Mucosa of rectum (tissue), 2 donors: Measurements from ENCODE around the gene CRYAB.

Experiments
- H3K27ac ChIP-seq, 2 donors: one replicate each; pipeline ENCODE4 v1.7.0; 2013; ENCODE audit warnings: inconsistent platforms in 2 of 2, low read depth in 2 of 2, low read length in 2 of 2
- H3K27me3 ChIP-seq, 2 donors: one replicate each; pipeline ENCODE4 v1.7.0; 2013; ENCODE audit warnings: low read length in 2 of 2; ENCODE audit not compliant: control insufficient read depth in 2 of 2, insufficient read depth in 2 of 2
- H3K36me3 ChIP-seq, 2 donors: one replicate each; pipeline ENCODE4 v1.7.0; 2013; ENCODE audit warnings: low read length in 2 of 2; ENCODE audit not compliant: control insufficient read depth in 2 of 2, insufficient read depth in 2 of 2
- H3K4me1 ChIP-seq, 2 donors: one replicate each; pipeline ENCODE4 v1.7.0; 2013; ENCODE audit warnings: low read length in 2 of 2, mild to moderate bottlenecking in 1 of 2; ENCODE audit not compliant: control insufficient read depth in 2 of 2, insufficient read depth in 2 of 2
- H3K4me3 ChIP-seq, 2 donors: one replicate each; pipeline ENCODE4 v1.7.0; 2013; ENCODE audit warnings: low read length in 2 of 2
- H3K9ac ChIP-seq, 2 donors: one replicate each; pipeline ENCODE4 v1.7.0; 2013; ENCODE audit warnings: low read length in 2 of 2, low read depth in 1 of 2, mild to moderate bottlenecking in 1 of 2
- H3K9me3 ChIP-seq, 2 donors: one replicate each; pipeline ENCODE4 v1.7.0; 2013; ENCODE audit warnings: low read length in 2 of 2; ENCODE audit not compliant: control insufficient read depth in 2 of 2
- donor health status: healthy.
- donor health status: Normal muscosa, but diverticular disease.

Gene CRYAB

DNA sequence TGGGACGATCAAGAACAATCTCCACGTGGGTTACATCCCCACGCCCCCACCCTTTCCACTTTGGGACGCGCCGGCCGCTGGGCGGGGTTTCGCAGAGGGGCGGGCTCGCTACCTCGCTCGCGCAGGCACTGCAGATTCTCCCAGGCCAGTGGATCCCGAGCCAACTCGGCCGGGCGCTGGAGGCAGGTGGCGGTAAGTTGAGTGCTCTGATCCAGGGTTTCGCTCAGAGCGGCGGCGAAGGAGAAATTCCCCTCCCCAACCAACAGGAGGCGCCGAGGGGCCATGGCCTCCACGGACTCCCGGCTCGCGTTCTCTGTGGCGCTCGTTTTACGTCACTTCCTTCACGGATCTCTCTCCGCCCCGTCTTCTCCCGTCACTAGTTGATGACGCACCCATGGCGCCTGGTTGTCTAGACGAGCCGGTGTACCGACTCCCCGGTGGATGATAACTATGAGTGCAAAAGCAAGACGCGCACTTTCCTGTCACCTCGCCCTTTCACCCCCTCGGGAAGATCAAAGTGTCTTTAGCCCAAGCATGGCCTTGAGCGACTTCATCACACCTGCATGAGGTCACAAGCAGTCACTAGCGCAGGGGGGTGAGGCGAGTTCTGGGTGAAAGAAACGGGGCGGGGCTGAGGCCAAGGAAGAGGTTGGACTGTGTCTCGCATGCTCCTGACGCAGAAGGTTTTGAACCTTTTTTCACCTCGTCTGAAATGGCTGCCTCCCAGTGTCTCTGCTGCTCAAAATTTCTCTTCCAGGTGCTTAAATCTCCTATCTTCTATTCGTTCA lies 32.5 kb downstream of the CRYAB start, which contains the start of the genes CFAP68 and FDXACB1:
TSS of gene CFAP68 (plus strand) at position 693 of the 788 bp plus-strand sequence. CDS start at position 713, 20 bp downstream.
TSS of gene FDXACB1 (minus strand) at position 317 of the 788 bp plus-strand sequence. CDS start at position 284, 33 bp downstream.
- Histone ChIP-seq H3K4me3 (peak within 1 kb of the TSS; percentile 88 to 98), H3K27ac (peak within 1 kb of the TSS; percentile 94 to 99), H3K4me1 (peaks cover 7 to 10% of the 10 kb centered on the region in 2 donors), H3K9ac (peak within 1 kb of the TSS; percentile 77 to 82), H3K27me3 (no peaks in the 10 kb centered on the region), H3K36me3 (peaks cover 0 to 3% of the 10 kb centered on the region in 2 donors), H3K9me3 (no peaks in the 10 kb centered on the region)

DNA sequence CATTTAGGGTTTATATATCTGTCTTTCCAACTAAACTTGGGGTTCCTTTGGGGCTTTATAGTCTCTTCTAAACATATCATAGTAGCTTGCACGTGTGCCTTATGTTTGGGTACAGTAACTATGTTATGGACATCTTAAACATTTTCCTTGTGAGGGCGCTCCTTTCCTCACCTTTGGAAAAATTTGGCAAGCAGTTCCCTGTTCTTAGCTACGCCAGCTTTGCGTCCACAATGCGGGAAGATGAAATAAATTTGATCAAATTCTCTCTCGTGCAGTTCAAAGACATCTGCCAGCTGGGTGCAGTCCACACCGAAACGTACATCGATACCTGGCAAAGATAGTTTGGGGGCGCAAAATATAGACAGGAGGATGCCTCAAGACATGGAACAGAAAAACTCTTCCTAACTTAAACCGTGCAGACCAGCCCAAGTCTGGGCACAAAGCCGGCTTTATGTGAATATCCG lies 33.2 kb downstream of the CRYAB start:
- Histone ChIP-seq H3K36me3 (peaks cover 0 to 3% of the 10 kb centered on the region in 2 donors), H3K9me3 (no peaks in the 10 kb centered on the region), H3K4me1 (peaks cover 7 to 10% of the 10 kb centered on the region in 2 donors), H3K4me3 (peak overlapping the region; percentile 88 to 98), H3K27me3 (no peaks in the 10 kb centered on the region), H3K9ac (peak overlapping the region; percentile 77 to 82), H3K27ac (peak overlapping the region; percentile 94 to 99)

DNA sequence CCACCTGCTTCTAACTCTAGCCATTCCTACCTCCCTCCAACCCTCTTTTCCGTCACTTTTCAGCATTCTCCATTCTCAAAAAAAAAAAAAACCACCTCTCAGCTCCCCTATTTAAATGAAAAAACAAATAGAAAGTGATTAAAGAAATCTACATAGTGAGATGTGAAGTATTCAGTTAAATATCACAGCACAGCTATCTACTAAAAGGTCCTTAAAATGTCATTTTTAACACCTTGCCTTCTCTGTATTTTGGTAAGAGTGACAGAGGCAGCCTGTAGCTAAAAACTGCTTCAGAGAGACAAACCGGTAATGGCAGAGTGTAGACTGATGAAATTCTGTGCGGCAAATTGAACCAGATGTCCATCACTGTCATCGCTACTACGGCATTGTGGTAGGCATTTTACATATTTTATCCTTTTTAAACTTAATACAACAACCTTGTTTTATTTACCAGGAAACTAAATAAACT lies 39.8 kb downstream of the CRYAB start:
- Histone ChIP-seq H3K4me3 (peak overlapping the region; percentile 94 to 97), H3K27ac (peak overlapping the region; percentile 82 to 90), H3K4me1 (peaks cover 10 to 14% of the 10 kb centered on the region in 2 donors), H3K27me3 (no peaks in the 10 kb centered on the region), H3K9me3 (no peaks in the 10 kb centered on the region), H3K9ac (peak overlapping the region; percentile 85 to 89), H3K36me3 (peaks cover 3 to 12% of the 10 kb centered on the region in 2 donors)

DNA sequence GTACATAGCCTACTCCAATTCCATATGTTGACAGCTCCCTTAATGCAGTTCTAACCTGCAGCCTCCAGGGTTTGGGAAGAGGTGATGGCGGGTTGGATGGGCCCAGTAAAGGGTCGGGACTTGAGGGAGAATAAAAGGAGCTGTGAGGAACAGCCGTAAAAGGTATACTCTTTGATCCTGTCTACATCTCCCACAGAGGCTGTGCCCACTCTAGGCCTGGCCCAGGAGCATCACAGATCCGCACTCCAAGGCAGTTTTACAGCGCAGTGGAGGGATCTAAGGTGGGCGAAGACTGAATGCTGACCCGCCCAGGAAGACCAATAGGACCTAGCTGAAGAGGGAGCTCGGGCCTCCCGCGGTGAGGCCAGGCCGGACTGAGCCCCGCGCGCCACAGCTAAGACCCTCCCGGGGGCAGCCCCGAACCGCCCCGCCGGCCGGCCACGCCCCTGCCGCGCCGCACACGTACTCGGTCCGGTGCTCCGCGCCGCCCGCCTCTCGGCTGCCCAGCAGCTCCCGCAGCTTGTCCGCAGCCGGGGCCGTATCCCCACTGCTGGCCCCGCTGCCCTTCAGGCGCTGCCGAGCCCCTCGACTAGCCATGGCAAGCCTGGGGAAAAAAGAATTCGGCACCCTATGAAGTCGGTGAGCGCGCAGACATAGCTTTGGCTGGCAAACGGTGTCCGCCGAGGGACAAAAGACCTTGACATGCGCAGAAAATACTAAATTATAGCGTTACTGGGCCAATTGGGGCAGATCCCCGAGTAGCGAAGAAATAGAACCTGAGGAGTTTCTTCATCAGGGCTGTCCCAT lies 40.5 kb downstream of the CRYAB start, which contains the start of gene ALG9:
TSS of gene ALG9 (minus strand) at position 696 of the 807 bp plus-strand sequence. CDS start at position 597, 99 bp downstream.
- Histone ChIP-seq H3K27me3 (no peaks in the 10 kb centered on the region), H3K36me3 (peaks cover 3 to 15% of the 10 kb centered on the region in 2 donors), H3K4me3 (peak within 1 kb of the TSS; percentile 94 to 97), H3K4me1 (peaks cover 10 to 14% of the 10 kb centered on the region in 2 donors), H3K9ac (peak within 1 kb of the TSS; percentile 85 to 89), H3K27ac (peak within 1 kb of the TSS; percentile 82 to 90), H3K9me3 (no peaks in the 10 kb centered on the region)

DNA sequence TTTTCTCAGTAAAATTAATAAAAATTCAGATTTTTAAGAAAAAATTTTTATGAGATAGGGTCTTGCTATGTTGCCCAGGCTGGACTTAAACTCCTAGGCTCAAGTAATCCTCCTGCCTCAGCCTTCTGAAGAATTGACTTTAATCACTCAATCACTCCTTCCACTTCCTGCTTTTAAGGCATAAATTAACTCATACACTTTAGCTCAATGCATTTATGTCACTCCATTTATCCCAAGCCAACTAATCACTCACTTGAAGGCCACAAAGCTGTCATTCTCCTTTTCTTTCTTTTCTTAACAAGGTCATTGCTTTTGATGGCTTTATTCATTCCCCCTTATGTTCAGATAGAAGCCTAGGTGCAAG lies 41.1 kb downstream of the CRYAB start:
- Histone ChIP-seq H3K27ac (peak overlapping the region; percentile 82 to 90), H3K9me3 (no peaks in the 10 kb centered on the region), H3K4me3 (peak overlapping the region; percentile 94 to 97)

DNA sequence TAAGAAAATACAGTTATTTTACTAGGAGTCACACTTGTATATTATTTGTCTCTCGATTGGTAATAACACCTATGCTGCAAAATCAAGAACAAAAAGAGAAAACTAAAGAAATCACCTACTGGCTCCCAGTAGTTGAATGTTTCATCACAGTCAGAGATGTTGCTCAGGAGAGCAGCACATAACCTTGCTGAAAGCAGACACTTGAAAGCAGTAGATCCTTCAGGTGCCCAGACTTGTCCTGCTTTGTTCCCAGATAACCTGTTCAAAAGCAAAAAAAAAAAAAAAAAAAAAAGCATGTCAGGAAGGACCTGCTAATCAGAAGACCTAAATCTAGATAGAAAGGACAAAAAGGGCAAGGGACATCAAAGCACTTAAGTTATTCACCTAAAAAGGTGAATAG lies 41.5 kb downstream of the CRYAB start:
- peaks cover 10 to 14% of the 10 kb centered on the region in 2 donors for H3K4me1 ChIP-seq
- H3K27me3 ChIP-seq, result no peaks in the 10 kb centered on the region
- H3K9ac ChIP-seq, result peak overlapping the region in 1 of 2 donors; percentile 85
- no peaks in the 10 kb centered on the region for H3K9me3 ChIP-seq
- peaks cover 3 to 18% of the 10 kb centered on the region in 2 donors for H3K36me3 ChIP-seq
- H3K4me3 ChIP-seq, result peak overlapping the region; percentile 94 to 97
- H3K27ac ChIP-seq, result no peak overlapping the region

More for the DNA sequence above, 41.1 kb downstream of the CRYAB start:
- Histone ChIP-seq H3K36me3 (peaks cover 3 to 15% of the 10 kb centered on the region in 2 donors), H3K4me1 (peaks cover 10 to 14% of the 10 kb centered on the region in 2 donors), H3K9ac (peak overlapping the region; percentile 85 to 89), H3K27me3 (no peaks in the 10 kb centered on the region)

DNA sequence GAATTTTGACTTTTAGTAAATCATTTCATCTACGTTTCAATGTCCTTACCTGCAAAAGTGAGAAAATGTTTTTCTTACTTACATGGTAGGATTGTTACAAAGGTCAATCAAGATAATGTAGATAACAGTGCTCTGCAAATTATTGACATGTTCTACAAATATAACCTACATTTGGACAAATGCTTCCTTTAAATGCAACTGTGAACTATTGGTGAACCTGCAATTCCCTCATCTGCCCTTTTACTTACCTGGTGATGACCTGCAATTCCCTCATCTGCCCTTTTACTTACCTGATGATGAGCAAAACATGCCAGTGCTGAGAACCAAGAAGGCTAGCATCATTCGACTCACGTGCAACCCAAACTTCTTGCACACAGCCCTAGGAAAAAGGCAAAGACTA lies 51.3 kb downstream of the CRYAB start:
- H3K4me1 ChIP-seq, result peaks cover 0 to 2% of the 10 kb centered on the region in 2 donors
- H3K27ac ChIP-seq, result no peak overlapping the region
- no peaks in the 10 kb centered on the region for H3K27me3 ChIP-seq
- peaks cover 4 to 35% of the 10 kb centered on the region in 2 donors for H3K36me3 ChIP-seq
- no peak overlapping the region for H3K9ac ChIP-seq
- peak overlapping the region in 1 of 2 donors; percentile 10 for H3K4me3 ChIP-seq
- H3K9me3 ChIP-seq, result no peaks in the 10 kb centered on the region
